Measurements from ENCODE around the gene TMIGD2.

TMIGD2 gene

DNA sequence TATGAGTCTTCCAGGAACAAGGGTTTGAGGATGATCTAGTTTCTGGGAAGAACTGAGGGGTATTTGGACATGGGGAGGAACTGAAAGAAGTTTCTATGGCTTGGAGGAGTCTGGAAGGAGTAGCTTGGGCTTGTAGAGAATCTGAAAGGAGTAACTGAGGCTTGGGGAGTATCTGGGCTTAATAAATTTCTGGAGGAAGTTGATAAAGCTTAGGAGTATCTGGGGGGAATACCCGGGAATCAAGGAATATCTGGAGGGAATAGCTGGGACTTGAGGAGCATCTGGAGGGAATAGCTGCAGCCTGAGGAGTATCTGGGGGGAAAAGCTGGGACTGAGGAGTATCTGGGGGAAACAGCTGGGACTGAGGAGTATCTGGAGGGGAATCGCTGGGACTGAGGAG lies 18.2 kb upstream of the TMIGD2 start:
- Histone ChIP-seq H3K36me3 (replicated peaks; ENCODE audit: low read depth, low read length) (peaks cover 9% of the 10 kb centered on the region), H3K9ac (ENCODE audit: low read length) (no peak overlapping the region), H4K20me1 (ENCODE audit: insufficient read depth, low read length) (no peaks in the 10 kb centered on the region), H3K27ac (ENCODE audit: low read length) (no peak overlapping the region), H3K4me3 (ENCODE audit: low read length) (no peak overlapping the region), H3K27me3 (ENCODE audit: low read depth, low read length) (no peaks in the 10 kb centered on the region), H3K4me2 (ENCODE audit: low read length) (no peak overlapping the region), H3K4me1 (ENCODE audit: low read length) (no peaks in the 10 kb centered on the region), H3K9me3 (ENCODE audit: insufficient read depth, low read length) (no peaks in the 10 kb centered on the region), H3K79me2 (ENCODE audit: low read length) (no peaks in the 10 kb centered on the region), H2AFZ (ENCODE audit: low read depth, low read length) (no peak overlapping the region)
- TF ChIP-seq, protein P1, sequence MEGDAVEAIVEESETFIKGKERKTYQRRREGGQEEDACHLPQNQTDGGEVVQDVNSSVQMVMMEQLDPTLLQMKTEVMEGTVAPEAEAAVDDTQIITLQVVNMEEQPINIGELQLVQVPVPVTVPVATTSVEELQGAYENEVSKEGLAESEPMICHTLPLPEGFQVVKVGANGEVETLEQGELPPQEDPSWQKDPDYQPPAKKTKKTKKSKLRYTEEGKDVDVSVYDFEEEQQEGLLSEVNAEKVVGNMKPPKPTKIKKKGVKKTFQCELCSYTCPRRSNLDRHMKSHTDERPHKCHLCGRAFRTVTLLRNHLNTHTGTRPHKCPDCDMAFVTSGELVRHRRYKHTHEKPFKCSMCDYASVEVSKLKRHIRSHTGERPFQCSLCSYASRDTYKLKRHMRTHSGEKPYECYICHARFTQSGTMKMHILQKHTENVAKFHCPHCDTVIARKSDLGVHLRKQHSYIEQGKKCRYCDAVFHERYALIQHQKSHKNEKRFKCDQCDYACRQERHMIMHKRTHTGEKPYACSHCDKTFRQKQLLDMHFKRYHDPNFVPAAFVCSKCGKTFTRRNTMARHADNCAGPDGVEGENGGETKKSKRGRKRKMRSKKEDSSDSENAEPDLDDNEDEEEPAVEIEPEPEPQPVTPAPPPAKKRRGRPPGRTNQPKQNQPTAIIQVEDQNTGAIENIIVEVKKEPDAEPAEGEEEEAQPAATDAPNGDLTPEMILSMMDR (IDR thresholded peaks at IDR 0.05; ENCODE audit: low read depth, low read length): no peak
- TF ChIP-seq EZH2phosphoT487 (IDR thresholded peaks at IDR 0.05; ENCODE audit: low read depth): no peak

DNA sequence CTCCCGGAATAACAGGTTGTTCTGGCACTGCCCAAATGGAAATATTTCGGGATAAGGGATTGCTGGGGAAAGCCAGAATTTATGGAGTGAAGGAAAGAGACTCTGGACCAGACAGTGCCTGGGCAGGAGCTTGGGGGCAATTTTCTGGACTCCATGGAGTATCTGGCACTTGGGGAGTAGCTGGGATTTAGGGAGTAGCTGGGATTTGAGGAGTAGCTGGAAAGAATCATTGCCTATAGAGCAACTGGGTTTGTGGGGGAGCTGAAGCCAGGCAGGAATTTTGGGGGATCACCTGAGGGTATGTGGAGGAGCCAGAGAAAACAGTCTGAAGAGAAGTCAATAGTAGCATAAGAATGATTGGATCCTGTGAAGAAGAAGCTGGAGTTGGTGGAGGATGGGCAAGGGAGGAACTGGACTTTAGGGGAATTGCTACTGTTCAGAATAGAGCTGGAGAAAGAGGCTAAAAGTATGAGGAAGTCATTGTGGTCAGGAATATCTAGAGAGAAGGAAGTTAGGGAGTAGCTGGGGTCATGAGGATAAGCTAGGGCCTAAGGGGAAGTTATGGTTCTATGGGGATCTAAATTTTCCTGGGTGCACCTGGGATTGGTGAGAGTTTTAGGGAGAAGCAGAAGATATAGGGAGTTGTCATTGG lies 17.0 kb upstream of the TMIGD2 start:
- no peak overlapping the region for H3K27ac ChIP-seq (ENCODE audit: low read length)
- peaks cover 9% of the 10 kb centered on the region for H3K36me3 ChIP-seq (replicated peaks; ENCODE audit: low read depth, low read length)
- no peaks in the 10 kb centered on the region for H4K20me1 ChIP-seq (ENCODE audit: insufficient read depth, low read length)
- H3K4me3 ChIP-seq (ENCODE audit: low read length): no peak overlapping the region
- TF ChIP-seq EZH2phosphoT487 (IDR thresholded peaks at IDR 0.05; ENCODE audit: low read depth): no peak
- TF ChIP-seq, protein P1 (IDR thresholded peaks at IDR 0.05; ENCODE audit: low read depth, low read length): no peak
- no peaks in the 10 kb centered on the region for H3K79me2 ChIP-seq (ENCODE audit: low read length)
- H3K9me3 ChIP-seq (ENCODE audit: insufficient read depth, low read length): no peaks in the 10 kb centered on the region
- H2AFZ ChIP-seq (ENCODE audit: low read depth, low read length): no peak overlapping the region
- H3K9ac ChIP-seq (ENCODE audit: low read length): no peak overlapping the region
- no peaks in the 10 kb centered on the region for H3K27me3 ChIP-seq (ENCODE audit: low read depth, low read length)
- H3K4me1 ChIP-seq (ENCODE audit: low read length): no peaks in the 10 kb centered on the region
- no peak overlapping the region for H3K4me2 ChIP-seq (ENCODE audit: low read length)

DNA sequence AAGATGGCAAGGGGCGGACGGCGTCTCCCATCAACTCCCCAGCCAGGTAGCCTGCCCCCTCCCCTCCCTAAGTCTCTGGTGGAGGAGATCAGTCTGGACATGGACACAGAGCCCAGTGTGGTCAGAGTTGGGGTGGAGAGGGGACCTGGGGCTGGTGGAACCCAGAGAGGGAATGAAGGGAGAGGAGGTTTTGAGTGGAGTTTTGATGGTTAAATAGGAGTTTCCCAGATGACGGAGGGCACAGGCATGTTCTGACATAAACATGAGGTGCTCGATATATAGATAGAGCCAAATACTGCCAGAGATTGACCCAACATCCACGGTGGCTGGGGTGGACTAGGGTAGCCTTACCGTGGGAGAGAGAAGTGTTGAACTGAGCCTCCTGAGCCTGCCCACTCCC lies 16.3 kb upstream of the TMIGD2 start:
- Histone ChIP-seq H3K9ac (ENCODE audit: low read length) (no peak overlapping the region), H2AFZ (ENCODE audit: low read depth, low read length) (no peak overlapping the region), H4K20me1 (ENCODE audit: insufficient read depth, low read length) (no peaks in the 10 kb centered on the region), H3K4me2 (ENCODE audit: low read length) (no peak overlapping the region), H3K4me3 (ENCODE audit: low read length) (no peak overlapping the region), H3K4me1 (ENCODE audit: low read length) (no peaks in the 10 kb centered on the region), H3K27me3 (ENCODE audit: low read depth, low read length) (no peaks in the 10 kb centered on the region), H3K79me2 (ENCODE audit: low read length) (no peaks in the 10 kb centered on the region), H3K27ac (ENCODE audit: low read length) (no peak overlapping the region), H3K9me3 (ENCODE audit: insufficient read depth, low read length) (no peaks in the 10 kb centered on the region), H3K36me3 (replicated peaks; ENCODE audit: low read depth, low read length) (peaks cover 9% of the 10 kb centered on the region)
- TF ChIP-seq, protein P1 (IDR thresholded peaks at IDR 0.05; ENCODE audit: low read depth, low read length): no peak
- TF ChIP-seq EZH2phosphoT487 (IDR thresholded peaks at IDR 0.05; ENCODE audit: low read depth): no peak

DNA sequence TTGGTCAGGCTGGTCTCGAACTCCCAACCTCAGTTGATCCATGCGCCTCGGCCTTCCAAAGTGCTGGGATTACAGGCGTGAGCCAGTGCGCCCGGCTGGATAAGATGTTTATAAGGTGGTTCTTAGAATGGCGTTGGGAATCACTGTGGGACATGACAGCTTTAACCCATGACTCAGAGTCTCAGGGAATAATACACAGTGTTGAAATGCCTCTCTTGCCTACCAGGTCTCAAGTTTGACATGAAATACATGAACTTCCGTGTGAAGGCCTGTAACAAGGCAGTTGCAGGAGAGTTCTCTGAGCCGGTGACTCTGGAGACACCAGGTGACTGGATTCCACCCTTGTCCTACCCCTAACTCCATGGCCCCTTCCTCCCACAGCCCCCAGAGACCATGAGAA lies 14.8 kb upstream of the TMIGD2 start:
- H3K9ac ChIP-seq (ENCODE audit: low read length): no peak overlapping the region
- H2AFZ ChIP-seq (ENCODE audit: low read depth, low read length): no peak overlapping the region
- no peaks in the 10 kb centered on the region for H3K27me3 ChIP-seq (ENCODE audit: low read depth, low read length)
- H3K4me1 ChIP-seq (ENCODE audit: low read length): no peaks in the 10 kb centered on the region
- no peak overlapping the region for H3K4me2 ChIP-seq (ENCODE audit: low read length)
- H3K36me3 ChIP-seq (replicated peaks; ENCODE audit: low read depth, low read length): peaks cover 9% of the 10 kb centered on the region
- H3K79me2 ChIP-seq (ENCODE audit: low read length): no peaks in the 10 kb centered on the region
- no peak overlapping the region for H3K27ac ChIP-seq (ENCODE audit: low read length)
- H4K20me1 ChIP-seq (ENCODE audit: insufficient read depth, low read length): no peaks in the 10 kb centered on the region
- H3K4me3 ChIP-seq (ENCODE audit: low read length): no peak overlapping the region
- TF ChIP-seq, protein P1 (IDR thresholded peaks at IDR 0.05; ENCODE audit: low read depth, low read length): no peak
- TF ChIP-seq EZH2phosphoT487 (IDR thresholded peaks at IDR 0.05; ENCODE audit: low read depth): no peak
- H3K9me3 ChIP-seq (ENCODE audit: insufficient read depth, low read length): no peaks in the 10 kb centered on the region

Measured in OCI-LY3 (cell line).